ENCODE measurements around the gene NUP133.
"Not testable (repeated sequence)": the region's sequence is repeated elsewhere in the genome, so short reads cannot be mapped to it uniquely, and the experiment has no call there.

The NUP133 gene

GRCh38 chr1:229448354-229448753, 59.8 kb downstream of the NUP133 start:
- DNase-seq: no peak

DNA sequence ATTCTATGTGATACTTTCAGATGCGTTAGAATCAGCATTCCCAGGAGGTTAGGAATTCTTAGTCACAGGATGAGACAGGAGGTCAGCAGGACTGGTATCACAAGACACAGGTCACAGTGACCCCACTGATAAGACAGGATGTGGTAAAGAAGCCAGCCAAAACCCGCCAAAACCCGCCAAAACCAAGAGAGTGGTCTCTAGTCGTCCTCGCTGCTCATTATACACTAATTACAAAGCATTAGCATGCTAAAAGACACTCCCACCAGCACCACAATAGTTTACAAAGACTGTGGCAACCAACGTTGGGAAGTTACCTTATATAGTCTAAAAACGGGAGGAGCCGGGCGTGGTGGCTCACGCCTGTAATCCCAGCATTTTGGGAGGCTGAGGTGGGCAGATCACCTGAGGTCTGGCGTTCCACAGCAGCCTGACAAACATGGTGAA, 60.3 kb downstream of the NUP133 start:
- no peak for DNase-seq

GRCh38 chr1:229445828-229446227, 62.3 kb downstream of the NUP133 start:
- DNase-seq: no peak

DNA sequence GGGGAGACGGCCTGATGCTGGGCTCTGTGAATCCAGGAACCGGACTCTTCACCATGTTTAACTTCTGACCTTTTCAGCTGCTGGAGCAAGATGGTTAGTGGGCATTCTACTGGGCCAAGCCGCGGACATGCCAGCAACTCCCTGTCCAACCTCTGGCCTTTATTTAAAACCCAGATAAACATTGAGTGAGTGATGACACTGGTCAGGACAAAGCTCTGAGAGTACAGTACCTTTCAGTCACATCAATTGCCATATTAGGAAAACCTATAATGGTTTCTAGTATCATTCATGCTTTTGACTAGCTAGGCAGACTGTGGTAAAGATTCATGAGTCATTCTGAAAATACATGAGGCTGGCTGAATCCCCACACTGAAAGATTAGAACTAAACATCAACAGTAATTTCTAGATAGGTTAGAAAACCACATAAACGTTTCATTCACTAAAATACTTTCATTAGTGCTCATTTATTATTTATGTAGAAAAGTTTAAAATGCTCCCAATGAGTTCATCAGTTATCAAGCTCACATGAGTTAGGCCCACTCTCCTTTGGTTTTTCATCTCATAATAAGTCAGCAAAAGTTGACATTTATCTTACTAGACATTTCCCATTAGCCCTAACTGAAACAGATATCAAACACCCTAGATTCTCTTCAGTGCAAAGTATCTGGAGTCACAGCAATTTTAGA, 67.1 kb downstream of the NUP133 start:
- DNase-seq: no peak

GRCh38 chr1:229438021-229438420, 70.1 kb downstream of the NUP133 start:
- DNase-seq: no peak

GRCh38 chr1:229437443-229437842, 70.7 kb downstream of the NUP133 start:
- no peak for DNase-seq

DNA sequence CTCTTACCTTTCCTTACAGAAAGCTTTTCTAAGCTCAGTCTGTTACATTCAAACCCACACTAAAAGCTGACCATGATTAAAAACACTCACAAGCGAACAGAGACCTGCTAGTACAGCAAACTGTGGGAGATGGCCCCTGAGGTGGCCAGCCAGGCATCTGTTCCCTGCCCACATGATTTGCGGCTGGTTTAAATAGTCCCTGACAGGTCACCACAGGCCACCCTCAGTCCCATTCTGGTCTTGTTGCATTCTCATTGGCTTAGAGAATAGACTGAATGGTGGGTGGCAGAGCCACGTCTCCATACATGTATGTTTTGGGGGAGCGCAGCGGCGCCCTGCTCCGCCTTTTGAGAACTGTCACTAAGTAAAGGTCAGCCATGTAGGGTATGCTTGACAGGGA, 71.9 kb downstream of the NUP133 start:
- DNase-seq: no peak

DNA sequence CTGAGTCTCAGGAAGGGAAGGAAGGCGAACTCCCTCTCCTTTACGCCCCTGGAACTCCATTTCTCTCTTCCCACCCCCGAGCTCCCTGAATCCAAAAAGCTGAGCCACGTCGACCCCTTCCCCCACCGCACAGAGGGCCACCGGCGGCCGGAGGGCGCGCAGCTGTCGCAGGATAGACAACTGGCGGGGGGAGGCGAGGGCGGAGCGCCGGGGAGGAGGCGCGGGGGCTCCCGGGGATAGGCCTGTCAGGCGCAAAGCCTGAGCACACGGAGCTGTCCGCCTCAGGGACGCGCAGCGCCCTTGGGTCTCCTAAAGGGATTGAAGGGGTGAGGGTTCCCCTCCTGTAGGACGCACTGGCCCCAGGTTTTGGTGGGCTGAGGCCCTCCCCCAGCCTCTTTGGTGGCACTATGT, 73.5 kb downstream of the NUP133 start:
- DNase-seq: no peak

GRCh38 chr1:229434005-229434640, 74.0 kb downstream of the NUP133 start, which contains the start of gene ACTA1:
Gene ACTA1, minus strand, starts transcription at chr1:229434094. Its CDS starts 979 bp downstream, at chr1:229433115.
- DNase-seq: no peak

DNA sequence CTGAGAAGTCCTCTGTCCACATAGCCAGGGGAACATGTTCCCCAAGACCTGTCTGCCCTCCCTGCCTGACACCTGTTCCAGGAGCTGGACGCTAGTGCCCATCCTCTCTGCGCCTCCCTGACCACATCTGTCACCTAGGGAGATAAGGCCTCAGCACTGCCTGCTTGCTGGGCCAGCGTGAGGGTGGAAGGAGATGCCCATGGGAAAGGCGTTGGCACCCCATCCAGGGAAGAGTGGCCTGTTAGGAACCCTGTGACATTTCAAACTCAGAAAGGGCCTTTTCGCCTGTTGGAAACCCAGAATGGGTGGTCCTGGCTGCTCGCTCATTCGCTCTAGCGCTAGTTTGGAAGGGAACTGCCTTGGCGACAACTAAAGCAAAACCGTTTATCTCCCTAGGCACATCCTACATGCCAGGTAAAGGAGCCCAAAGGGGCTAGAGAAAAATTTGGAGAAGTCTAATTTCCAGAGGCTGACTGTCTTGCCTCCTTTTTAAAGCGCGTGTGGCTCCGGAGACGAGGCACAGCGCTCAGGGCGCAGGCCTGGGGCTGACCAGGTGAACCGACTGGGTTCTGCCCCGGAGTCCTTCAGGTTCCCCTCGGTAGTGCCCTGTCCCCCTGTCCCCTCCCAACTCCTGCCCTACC, 74.7 kb downstream of the NUP133 start:
- DNase-seq: no peak

- no peak for DNase-seq
Observed at GRCh38 chr1:229432905-229433304, 75.2 kb downstream of the NUP133 start.

DNA sequence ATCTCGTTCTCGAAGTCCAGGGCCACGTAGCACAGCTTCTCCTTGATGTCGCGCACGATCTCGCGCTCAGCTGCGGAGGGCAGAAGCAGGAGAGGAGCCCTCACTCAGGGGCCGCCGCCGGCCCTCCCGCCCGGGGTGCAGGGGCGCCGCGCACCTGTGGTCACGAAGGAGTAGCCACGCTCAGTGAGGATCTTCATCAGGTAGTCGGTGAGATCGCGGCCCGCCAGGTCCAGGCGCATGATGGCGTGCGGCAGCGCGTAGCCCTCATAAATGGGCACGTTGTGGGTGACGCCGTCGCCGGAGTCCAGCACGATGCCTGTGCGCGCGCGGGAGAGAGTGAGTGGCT, 76.1 kb downstream of the NUP133 start:
- DNase-seq: no peak

- no peak for DNase-seq
Observed at GRCh38 chr1:229431284-229432115, 76.6 kb downstream of the NUP133 start.

DNA sequence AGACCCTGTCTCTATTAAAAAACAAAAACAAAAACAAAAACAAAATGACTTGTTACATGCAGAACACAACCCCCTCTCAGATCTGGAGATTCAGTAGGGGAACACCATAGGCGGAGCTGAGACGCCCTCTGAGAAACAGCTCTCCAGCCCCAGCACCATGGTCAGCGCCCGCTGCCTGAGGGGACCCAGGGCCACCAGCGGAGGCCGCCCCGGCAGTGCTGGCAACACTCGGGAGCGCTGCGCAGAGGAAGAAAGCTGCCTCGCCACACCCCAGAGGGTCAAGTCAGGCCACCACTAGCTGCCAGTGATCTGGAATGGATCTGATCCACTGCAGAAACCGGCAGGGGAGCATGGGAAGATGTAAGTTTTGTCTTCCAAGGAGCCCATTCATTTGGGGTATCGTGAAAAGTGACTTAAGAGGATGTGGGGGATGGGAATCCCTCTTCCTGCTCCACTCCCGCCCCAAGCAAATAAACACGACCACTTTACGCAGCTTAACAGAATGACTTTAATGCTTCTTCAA, 77.3 kb downstream of the NUP133 start:
- DNase-seq: peak; percentile 75

- DNase-seq: no peak
Observed at GRCh38 chr1:229428256-229428655, 79.9 kb downstream of the NUP133 start.

DNA sequence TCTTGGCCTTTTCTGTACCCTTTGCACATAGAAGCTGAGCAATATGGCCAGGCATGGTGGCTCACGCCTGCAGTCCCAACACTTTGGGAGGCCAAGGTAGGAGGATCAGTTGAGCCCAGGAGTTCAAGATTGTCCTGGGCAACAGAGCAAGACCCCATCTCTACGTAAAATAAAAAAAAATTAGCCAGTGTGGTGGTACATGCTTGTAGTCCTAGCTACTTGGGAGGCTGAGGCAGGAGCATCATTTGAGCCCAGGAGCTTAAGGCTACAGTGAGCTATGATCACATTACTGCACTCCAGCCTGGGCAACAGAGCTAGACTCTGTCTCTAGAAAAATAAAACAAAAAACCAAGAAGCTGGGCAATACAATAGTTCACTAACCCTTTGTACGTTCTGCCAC, 80.6 kb downstream of the NUP133 start:
- no peak for DNase-seq

GRCh38 chr1:229425564-229426159, 82.5 kb downstream of the NUP133 start:
- no peak for DNase-seq

GRCh38 chr1:229420765-229421164, 87.4 kb downstream of the NUP133 start:
- DNase-seq: no peak

GRCh38 chr1:229420224-229420623, 87.9 kb downstream of the NUP133 start:
- no peak for DNase-seq

DNA sequence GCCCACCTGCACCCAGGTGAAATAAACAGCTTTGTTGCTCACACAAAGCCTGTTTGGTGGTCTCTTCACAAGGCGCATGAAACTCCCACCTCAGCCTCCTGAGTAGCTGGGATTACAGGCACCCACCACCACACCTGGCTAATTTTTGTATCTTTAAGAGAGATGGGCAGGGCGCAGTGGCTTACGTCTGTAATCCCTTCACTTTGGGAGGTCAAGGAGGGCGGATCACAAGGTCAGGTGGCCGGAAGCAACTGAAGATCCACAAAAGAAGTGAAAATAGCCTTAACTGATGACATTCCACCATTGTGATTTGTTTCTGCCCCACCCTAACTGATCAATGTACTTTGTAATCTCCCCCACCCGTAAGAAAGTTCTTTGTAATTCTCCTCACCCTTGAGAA, 89.6 kb downstream of the NUP133 start:
- not testable (repeated sequence) for DNase-seq

GRCh38 chr1:229412810-229413209, 95.3 kb downstream of the NUP133 start:
- DNase-seq: not testable (repeated sequence)

GRCh38 chr1:229412056-229412455, 96.1 kb downstream of the NUP133 start:
- DNase-seq: no peak

Measured in activated effector memory CD4-positive, alpha-beta T cell treated with anti-CD3 and anti-CD28 coated beads, Interleukin-2, amount 50 U/mL, for 16 hours (primary cell).